GM12878 (cell line): ENCODE data around the gene CNR1.

ENCODE experiments used
- CTCF ChIP-seq, 3 experiments: IDR thresholded peaks in 2 of 3; conservative IDR thresholded peaks in 1 of 3; 2 replicates each; pipeline ENCODE4 v1.5.1; 2011; ENCODE audit warnings: low read depth in 3 of 3, low read length in 3 of 3, mild to moderate bottlenecking in 3 of 3, control low read depth in 2 of 3, moderate library complexity in 2 of 3, inconsistent platforms in 1 of 3, mixed read lengths in 1 of 3; ENCODE audit not compliant: control insufficient read depth in 2 of 3, insufficient read depth in 1 of 3; ENCODE audit errors: extremely low read depth in 1 of 3
- ESRRA ChIP-seq: IDR thresholded peaks from 2 replicates; pipeline ENCODE4 v1.6.1; 2012; ENCODE audit warnings: mild to moderate bottlenecking, low read length, improper control_type of control experiment
- MYC ChIP-seq: IDR thresholded peaks from 2 replicates; pipeline ENCODE4 v1.6.1; 2011; ENCODE audit warnings: mild to moderate bottlenecking, low read length, moderate library complexity, inconsistent platforms; ENCODE audit not compliant: insufficient read depth, insufficient replicate concordance, insufficient read length, severe bottlenecking
- NKRF ChIP-seq: fragments of 450-650 bp; conservative IDR thresholded peaks from 2 replicates; pipeline ENCODE4 v1.6.1; 2017; ENCODE audit warnings: mild to moderate bottlenecking, moderate library complexity
- PBX3 ChIP-seq: IDR thresholded peaks from 2 replicates; pipeline ENCODE4 v1.6.1; 2011; ENCODE audit warnings: mild to moderate bottlenecking, low read depth, low read length, moderate library complexity; ENCODE audit not compliant: insufficient replicate concordance
- POLR2A ChIP-seq: IDR thresholded peaks from 2 replicates; pipeline ENCODE4 v1.6.1; 2011; ENCODE audit warnings: low read depth, mild to moderate bottlenecking, low read length
- REST ChIP-seq: IDR thresholded peaks from 2 replicates; pipeline ENCODE4 v1.6.1; 2012; ENCODE audit warnings: mild to moderate bottlenecking, low read depth, low read length
- ZNF687 ChIP-seq: fragments of 450-650 bp; IDR thresholded peaks from 2 replicates; pipeline ENCODE4 v1.6.1; 2017; ENCODE audit warnings: mild to moderate bottlenecking, moderate library complexity

- TF ChIP-seq ZNF687 (no peak), PBX3 (no peak), ESRRA (no peak), CTCF (IDR thresholded peaks at IDR 0.05 in 2 of 3, conservative IDR thresholded peaks at IDR 0.05 in 1 of 3; ENCODE audit: control insufficient read depth in 2 of 3, extremely low read depth in 1 of 3, insufficient read depth in 1 of 3, low read depth in 3 of 3, low read length in 3 of 3) (no peak), REST (no peak), POLR2A (no peak), NKRF (no peak), MYC (no peak)
These were observed 45.3 kb upstream of the CNR1 start for GRCh38 chr6:88211446-88211845.
